ENCODE measurements around the gene DICER1.

GRCh38 chr14:95146079-95146771 lies 11.1 kb downstream of the DICER1 start:
- TF ChIP-seq, protein P1, sequence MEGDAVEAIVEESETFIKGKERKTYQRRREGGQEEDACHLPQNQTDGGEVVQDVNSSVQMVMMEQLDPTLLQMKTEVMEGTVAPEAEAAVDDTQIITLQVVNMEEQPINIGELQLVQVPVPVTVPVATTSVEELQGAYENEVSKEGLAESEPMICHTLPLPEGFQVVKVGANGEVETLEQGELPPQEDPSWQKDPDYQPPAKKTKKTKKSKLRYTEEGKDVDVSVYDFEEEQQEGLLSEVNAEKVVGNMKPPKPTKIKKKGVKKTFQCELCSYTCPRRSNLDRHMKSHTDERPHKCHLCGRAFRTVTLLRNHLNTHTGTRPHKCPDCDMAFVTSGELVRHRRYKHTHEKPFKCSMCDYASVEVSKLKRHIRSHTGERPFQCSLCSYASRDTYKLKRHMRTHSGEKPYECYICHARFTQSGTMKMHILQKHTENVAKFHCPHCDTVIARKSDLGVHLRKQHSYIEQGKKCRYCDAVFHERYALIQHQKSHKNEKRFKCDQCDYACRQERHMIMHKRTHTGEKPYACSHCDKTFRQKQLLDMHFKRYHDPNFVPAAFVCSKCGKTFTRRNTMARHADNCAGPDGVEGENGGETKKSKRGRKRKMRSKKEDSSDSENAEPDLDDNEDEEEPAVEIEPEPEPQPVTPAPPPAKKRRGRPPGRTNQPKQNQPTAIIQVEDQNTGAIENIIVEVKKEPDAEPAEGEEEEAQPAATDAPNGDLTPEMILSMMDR (IDR thresholded peaks at IDR 0.05; ENCODE audit: low read depth, low read length): no peak
- no peak for TF ChIP-seq EZH2phosphoT487 (IDR thresholded peaks at IDR 0.05; ENCODE audit: low read depth)
